A673 (cell line): ENCODE results near the gene KDM8. TPM values are rescaled to one million over a fixed set of nuclear protein-coding genes. Genes with fewer than 3 reads are reported as not detected.

Experiments used
- BruUV-seq: library from RNA; stranded (reverse); fragments of 400-500 nt; replicated peaks from 2 replicates; lab custom pipeline; 2021; lab: Mats Ljungman, UMichigan
- CTCF ChIA-PET: fragments of 300-600 bp; sonication (Branson Sonifier 250); formaldehyde crosslinking; loops from one replicate; lab custom pipeline; 2022; ENCODE audit warnings: antibody characterized with exemption; lab: Charles Lee
- POLR2A ChIA-PET: fragments of 300-600 bp; sonication (Branson Sonifier 250); formaldehyde crosslinking; loops from one replicate; lab custom pipeline; 2022; ENCODE audit warnings: antibody characterized with exemption; ENCODE audit not compliant: low non-redundant PET; lab: Charles Lee
- DNase-seq: peaks from one replicate; pipeline ENCODE4 v3.0.0-alpha.2; 2015; ENCODE audit warnings: low spot score
- H3K27ac ChIP-seq: fragments of 200-600 bp; sonication (generic); 2 replicates; pipeline ENCODE4 v1.5.1; 2016; ENCODE audit warnings: mixed run types, low read depth, mild to moderate bottlenecking, mixed read lengths, antibody characterized with exemption, low read length; ENCODE audit not compliant: poor library complexity, severe bottlenecking
- H3K27me3 ChIP-seq: fragments of 200-600 bp; sonication (generic); replicated peaks from 2 replicates; pipeline ENCODE4 v1.6.1; 2017; ENCODE audit warnings: mixed run types, low read depth, mild to moderate bottlenecking, mixed read lengths, antibody characterized with exemption, low read length; ENCODE audit not compliant: insufficient read depth, poor library complexity
- H3K36me3 ChIP-seq: fragments of 200-600 bp; sonication (generic); 2 replicates; pipeline ENCODE4 v1.6.1; 2016; ENCODE audit warnings: mixed run types, mild to moderate bottlenecking, mixed read lengths, antibody characterized with exemption, low read length; ENCODE audit not compliant: insufficient read depth, poor library complexity, severe bottlenecking
- H3K4me1 ChIP-seq: fragments of 200-600 bp; sonication (generic); 2 replicates; pipeline ENCODE4 v1.6.1; 2017; ENCODE audit warnings: mixed run types, mild to moderate bottlenecking, mixed read lengths, antibody characterized with exemption, low read length; ENCODE audit not compliant: insufficient read depth, poor library complexity, severe bottlenecking
- H3K4me3 ChIP-seq: fragments of 200-600 bp; sonication (generic); 2 replicates; pipeline ENCODE4 v1.5.1; 2016; ENCODE audit warnings: low read depth, mixed run types, mild to moderate bottlenecking, mixed read lengths, low read length; ENCODE audit not compliant: poor library complexity, severe bottlenecking
- H3K9me3 ChIP-seq: fragments of 200-600 bp; sonication (generic); 2 replicates; pipeline ENCODE4 v1.6.1; 2016; ENCODE audit warnings: mixed run types, low read depth, mild to moderate bottlenecking, mixed read lengths, antibody characterized with exemption, low read length; ENCODE audit not compliant: poor library complexity, severe bottlenecking
- EZH2 ChIP-seq: fragments of 200-600 bp; sonication (generic); IDR thresholded peaks from 2 replicates; pipeline ENCODE4 v1.6.1; 2017; ENCODE audit warnings: borderline replicate concordance, low read depth, mild to moderate bottlenecking, mixed read lengths, antibody characterized with exemption, low read length; ENCODE audit not compliant: poor library complexity, severe bottlenecking
- intact Hi-C: fragments of 100-400 bp; cut with micrococcal nuclease; formaldehyde crosslinking; loops from one replicate; pipeline ENCODE4 v1.10.0; 2022; ENCODE audit not compliant: unreplicated experiment
- total RNA-seq: library from RNA; stranded (reverse); gene quantifications from 2 replicates; pipeline ENCODE4 v1.2.3, GENCODE V29; 2021
- TF ChIP-seq, protein P1 (sequence below): fragments of 300-800, 200-600 bp; sonication (generic); conservative IDR thresholded peaks from 2 replicates; pipeline ENCODE4 v1.5.1; 2017; ENCODE audit warnings: low read depth, mild to moderate bottlenecking, antibody characterized with exemption, low read length, moderate library complexity, mixed read lengths

KDM8 gene
- total RNA-seq, 1 experiment from 2014 or later = 8.8 TPM

DNA sequence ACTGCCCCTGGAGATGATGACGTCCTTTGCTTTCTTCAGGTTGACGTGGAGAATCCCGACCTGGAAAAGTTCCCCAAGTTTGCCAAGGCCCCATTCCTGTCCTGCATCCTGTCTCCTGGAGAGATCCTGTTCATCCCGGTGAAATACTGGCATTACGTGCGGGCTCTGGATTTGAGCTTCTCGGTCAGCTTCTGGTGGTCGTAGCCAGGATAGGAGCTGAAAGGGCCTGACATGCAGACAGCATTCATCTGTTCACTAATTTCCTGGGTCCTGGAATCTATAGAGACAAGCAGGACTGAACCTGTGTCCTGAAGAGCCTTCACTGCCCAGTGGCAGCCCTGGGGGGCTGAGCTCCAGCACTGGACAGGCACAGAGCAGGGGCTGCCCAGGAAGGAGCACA, 17.2 kb downstream of the KDM8 start:
- DNase-seq = no peak
- TF ChIP-seq, protein P1, sequence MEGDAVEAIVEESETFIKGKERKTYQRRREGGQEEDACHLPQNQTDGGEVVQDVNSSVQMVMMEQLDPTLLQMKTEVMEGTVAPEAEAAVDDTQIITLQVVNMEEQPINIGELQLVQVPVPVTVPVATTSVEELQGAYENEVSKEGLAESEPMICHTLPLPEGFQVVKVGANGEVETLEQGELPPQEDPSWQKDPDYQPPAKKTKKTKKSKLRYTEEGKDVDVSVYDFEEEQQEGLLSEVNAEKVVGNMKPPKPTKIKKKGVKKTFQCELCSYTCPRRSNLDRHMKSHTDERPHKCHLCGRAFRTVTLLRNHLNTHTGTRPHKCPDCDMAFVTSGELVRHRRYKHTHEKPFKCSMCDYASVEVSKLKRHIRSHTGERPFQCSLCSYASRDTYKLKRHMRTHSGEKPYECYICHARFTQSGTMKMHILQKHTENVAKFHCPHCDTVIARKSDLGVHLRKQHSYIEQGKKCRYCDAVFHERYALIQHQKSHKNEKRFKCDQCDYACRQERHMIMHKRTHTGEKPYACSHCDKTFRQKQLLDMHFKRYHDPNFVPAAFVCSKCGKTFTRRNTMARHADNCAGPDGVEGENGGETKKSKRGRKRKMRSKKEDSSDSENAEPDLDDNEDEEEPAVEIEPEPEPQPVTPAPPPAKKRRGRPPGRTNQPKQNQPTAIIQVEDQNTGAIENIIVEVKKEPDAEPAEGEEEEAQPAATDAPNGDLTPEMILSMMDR = no peak
- no peak for TF ChIP-seq EZH2
- no peaks in the 10 kb centered on the region for H3K9me3 ChIP-seq
- H3K27ac ChIP-seq = no peak overlapping the region
- POLR2A ChIA-PET = no interaction called here
- no peaks in the 10 kb centered on the region for H3K36me3 ChIP-seq
- CTCF ChIA-PET = no interaction called here
- no peak overlapping the region for H3K4me3 ChIP-seq
- BruUV-seq = no TSS peak
- intact Hi-C loops = no loop called here
- no peaks in the 10 kb centered on the region for H3K4me1 ChIP-seq
- H3K27me3 ChIP-seq = no peaks in the 10 kb centered on the region

DNA sequence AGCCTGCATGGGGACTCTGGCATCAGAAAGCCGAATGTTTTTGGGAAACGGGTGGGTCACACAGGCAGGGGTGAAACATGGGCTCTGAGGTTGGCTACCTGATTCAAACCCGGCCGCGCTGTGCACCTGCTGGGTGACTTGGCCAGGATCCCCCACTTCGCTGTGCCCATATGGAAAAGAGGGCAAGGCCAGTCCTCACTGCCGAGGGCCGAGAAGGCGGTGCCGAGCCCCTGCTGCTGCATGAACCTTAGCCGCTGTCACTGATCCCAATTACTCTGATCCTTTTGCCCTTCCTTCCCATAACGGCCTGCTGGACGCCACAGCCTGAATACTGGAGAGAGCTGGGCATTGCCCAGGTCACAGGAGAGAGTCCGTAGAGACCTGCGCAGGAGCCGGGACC, 17.7 kb downstream of the KDM8 start:
- ChIA-PET POLR2A (no interaction called here), CTCF (no interaction called here)
- no peaks in the 10 kb centered on the region for H3K9me3 ChIP-seq
- no TSS peak for BruUV-seq
- no peak for DNase-seq
- intact Hi-C loops = no loop called here
- H3K4me3 ChIP-seq = no peak overlapping the region
- H3K27ac ChIP-seq = no peak overlapping the region
- H3K4me1 ChIP-seq = no peaks in the 10 kb centered on the region
- no peaks in the 10 kb centered on the region for H3K36me3 ChIP-seq
- H3K27me3 ChIP-seq = no peaks in the 10 kb centered on the region
- TF ChIP-seq, protein P1 = no peak
- no peak for TF ChIP-seq EZH2

DNA sequence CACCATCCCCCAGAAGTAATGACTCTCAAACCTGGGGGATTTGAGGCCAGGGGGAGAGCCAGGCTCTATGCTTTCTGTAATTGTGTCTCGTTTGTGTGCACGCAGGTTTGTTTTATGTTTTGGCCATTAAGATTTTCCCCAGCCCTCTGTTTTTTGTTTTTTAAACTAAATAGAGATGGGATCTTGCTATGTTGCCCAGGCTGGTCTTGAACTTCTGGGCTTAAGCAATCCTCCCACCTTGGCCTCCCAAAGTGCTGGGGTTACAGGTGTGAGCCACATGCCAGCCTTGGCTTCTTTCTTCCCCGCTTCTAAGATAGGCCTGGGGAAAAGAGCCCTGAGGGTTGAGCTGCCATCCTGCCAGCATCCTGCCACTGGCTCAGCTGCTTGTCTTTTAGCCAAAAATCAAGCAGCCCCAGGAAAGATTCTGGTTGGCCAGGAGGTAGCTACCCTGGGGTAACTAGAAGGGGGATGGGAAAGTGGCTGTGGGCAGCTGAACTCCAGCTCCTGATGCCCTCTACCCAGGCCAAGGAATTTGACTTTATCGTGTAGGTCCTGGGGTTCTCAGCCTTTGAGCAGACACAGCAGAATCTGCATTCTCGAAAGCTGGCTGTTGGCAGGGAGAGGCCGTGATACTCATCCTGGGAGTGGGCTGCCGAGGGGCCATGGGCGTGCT, 18.4 kb downstream of the KDM8 start:
- Histone ChIP-seq H3K9me3 (no peaks in the 10 kb centered on the region), H3K27ac (no peak overlapping the region), H3K27me3 (no peaks in the 10 kb centered on the region), H3K36me3 (no peaks in the 10 kb centered on the region), H3K4me1 (no peaks in the 10 kb centered on the region), H3K4me3 (no peak overlapping the region)
- ChIA-PET CTCF (no interaction called here), POLR2A (no interaction called here)
- DNase-seq = no peak
- TF ChIP-seq, protein P1 = no peak
- intact Hi-C loops = no loop called here
- BruUV-seq = no TSS peak
